Nasal cavity respiratory epithelium epithelial cell of viscerocranial mucosa (primary cell): ENCODE data around the gene CHRM4. TPM values are rescaled to one million over a fixed set of nuclear protein-coding genes. Genes with fewer than 3 reads are reported as not detected.

Experiments
- total RNA-seq: library from RNA; depleted of rRNA; stranded (reverse); fragments of >200 nt; gene quantifications from 2 replicates; pipeline ENCODE4 v1.2.3, GENCODE V29; 2014

Gene CHRM4
- total RNA-seq, result under 0.01 TPM in 1 of 2 replicates, not detected in the other

DNA sequence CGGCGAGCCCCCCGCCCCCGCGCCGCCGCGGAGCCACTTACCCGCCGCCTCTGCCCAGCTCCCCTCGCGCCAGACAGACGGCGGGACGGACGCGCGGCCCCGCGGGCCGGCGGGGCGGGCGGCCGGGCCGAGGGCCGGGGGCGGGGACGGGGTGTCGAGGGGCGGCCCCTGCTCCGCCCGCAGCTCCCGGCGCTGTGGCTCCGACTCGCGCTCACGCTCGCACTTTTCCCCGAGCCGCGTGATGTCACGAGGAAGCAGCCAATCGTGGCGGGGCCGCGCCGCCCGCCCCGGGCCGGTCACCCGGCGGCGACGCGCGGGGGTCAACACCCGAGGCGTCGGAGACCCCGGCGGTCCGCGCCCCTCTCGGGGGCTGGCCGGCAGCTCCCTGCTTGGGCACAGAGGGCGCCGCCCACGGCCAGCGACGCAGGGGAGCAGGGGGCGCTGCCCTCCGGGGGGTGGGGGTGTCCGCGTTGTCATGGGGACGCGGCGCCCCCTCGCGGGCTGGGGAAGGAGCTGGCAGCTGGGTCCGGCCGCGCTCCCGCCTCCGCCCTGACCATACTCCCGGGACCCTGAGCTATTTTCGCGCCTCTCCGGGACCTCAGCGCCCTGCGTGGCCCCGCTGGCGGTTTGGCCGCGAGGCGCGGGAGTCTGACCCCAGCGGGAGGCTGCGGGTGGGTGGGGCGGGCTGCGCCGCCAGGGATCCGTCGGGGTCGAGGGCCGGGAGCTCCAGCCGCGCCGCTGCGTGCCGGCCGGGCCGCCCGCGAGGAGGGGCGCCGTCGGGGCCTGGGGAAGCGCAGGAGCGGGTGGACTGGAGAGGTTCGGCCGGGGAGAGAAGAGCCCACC, at the start of gene CHRM4:
TSS of gene CHRM4 (minus strand) at position 199 of the 843 bp plus-strand sequence. CDS start 5,219 bp downstream, outside the sequence.

GRCh38 chr11:46381048-46381818, 10.3 kb downstream of the CHRM4 start, which contains the start of gene MDK:
TSS of gene MDK (plus strand) at chr11:46381669. CDS start at chr11:46382058, 389 bp downstream.

GRCh38 chr11:46346886-46347636, 44.5 kb downstream of the CHRM4 start, which contains the start of gene DGKZ:
TSS of gene DGKZ (plus strand) at chr11:46347463. CDS start at chr11:46347660, 197 bp downstream.

Other genes starting within 250 kb of the CHRM4 start
- gene CREB3L1, start 114.1 kb downstream of the CHRM4 start, total RNA-seq, result 1.5 TPM in 1 of 2 replicates, not detected in the other
- gene DGKZ, start 44.3 kb downstream of the CHRM4 start, total RNA-seq, result 39.0 and 78.5 TPM in 2 replicates
- gene MDK, start 10.1 kb downstream of the CHRM4 start, total RNA-seq, result 11.3 and 33.0 TPM in 2 replicates
- 10.6 and 25.9 TPM in 2 replicates for gene AMBRA1, start 202.2 kb upstream of the CHRM4 start, total RNA-seq
- gene HARBI1, start 225.5 kb upstream of the CHRM4 start, total RNA-seq, result 9.6 and 14.0 TPM in 2 replicates
- gene ATG13, start 225.8 kb upstream of the CHRM4 start, total RNA-seq, result 54.7 and 75.3 TPM in 2 replicates